HepG2 (cell line): Measurements from ENCODE around the gene CHN2. TPM values are rescaled to one million over a fixed set of nuclear protein-coding genes. Genes with fewer than 3 reads are reported as not detected.

Experiments
- ATAC-seq: fragments of 200-7000 bp; cut with Tn5 transposase; 3 replicates; pipeline ENCODE4 v1.9.1; 2020; ENCODE audit warnings: mild to moderate bottlenecking, moderate library complexity
- BruUV-seq: library from RNA; stranded (reverse); fragments of 400-500 nt; replicated peaks from 2 replicates; lab custom pipeline; 2021; lab: Mats Ljungman, UMichigan
- CTCF ChIA-PET: fragments of 300-600 bp; formaldehyde crosslinking; extraction: SDS; loops from one replicate; lab custom pipeline; 2021; ENCODE audit warnings: low total read pairs, inconsistent platforms, low intra/inter-chr PET ratio; lab: Yijun Ruan, JAX
- POLR2A ChIA-PET: fragments of 350-600 bp; sonication (Branson Sonifier 250); formaldehyde crosslinking; loops from one replicate; lab custom pipeline; 2020; ENCODE audit warnings: antibody characterized with exemption, inconsistent platforms; lab: Yijun Ruan, JAX
- DNase-seq: peaks from one replicate; pipeline ENCODE4 v3.0.0-alpha.2; 2015; ENCODE audit warnings: low spot score
- FAIRE-seq: peaks from 3 replicates; lab custom pipeline; 2011; peaks lifted over from hg19 to GRCh38; lab: Jason Lieb, UNC
- H2AFZ ChIP-seq: one replicate; pipeline ENCODE4 v1.6.1; 2011; ENCODE audit warnings: low read length, inconsistent platforms
- H3K27ac ChIP-seq: fragments of 300-600 bp; 3 replicates; pipeline ENCODE4 v1.8.0; 2011; ENCODE audit warnings: mixed run types, mild to moderate bottlenecking, mixed read lengths, low read length, inconsistent platforms; ENCODE audit not compliant: insufficient read depth; ENCODE audit errors: extremely low read length
- H3K27me3 ChIP-seq, 2 experiments: fragments of 200-600 bp in 1 of 2; 2 replicates in 1 of 2; 3 replicates in 1 of 2; pipeline versions ENCODE4 v1.6.0 to v1.8.0; 2011; ENCODE audit warnings: low read length in 2 of 2, mild to moderate bottlenecking in 2 of 2, moderate library complexity in 2 of 2, inconsistent platforms in 1 of 2; ENCODE audit not compliant: insufficient read depth in 2 of 2, control insufficient read depth in 1 of 2
- H3K36me3 ChIP-seq, 2 experiments: fragments of 200-600 bp in 1 of 2; replicated peaks in 1 of 2; 2 replicates in 1 of 2; 3 replicates in 1 of 2; pipeline versions ENCODE4 v1.5.1 to v1.8.0; 2011; ENCODE audit warnings: low read length in 2 of 2, inconsistent platforms in 1 of 2; ENCODE audit not compliant: insufficient read depth in 2 of 2, control insufficient read depth in 1 of 2
- H3K4me1 ChIP-seq: 2 replicates; pipeline ENCODE4 v1.5.1; 2012; ENCODE audit warnings: low read length, inconsistent platforms; ENCODE audit not compliant: insufficient read depth
- H3K4me2 ChIP-seq: 2 replicates; pipeline ENCODE4 v1.6.0; 2011; ENCODE audit warnings: low read depth, low read length, inconsistent platforms
- H3K4me3 ChIP-seq, 3 experiments: fragments of 200-600 bp in 1 of 3; sonication (generic), shearing (Covaris generic) in 1 of 3; replicated peaks in 1 of 3; 2 replicates each; pipeline ENCODE4 v1.5.1; 2011 to 2016; ENCODE audit warnings: low read length in 3 of 3, inconsistent platforms in 2 of 3, low read depth in 2 of 3, mild to moderate bottlenecking in 2 of 3, control low read depth in 1 of 3, mixed read lengths in 1 of 3; ENCODE audit not compliant: insufficient read depth in 1 of 3
- H3K79me2 ChIP-seq: one replicate; pipeline ENCODE4 v1.6.1; 2011; ENCODE audit warnings: low read length, inconsistent platforms; ENCODE audit not compliant: insufficient read depth
- H3K9ac ChIP-seq: 2 replicates; pipeline ENCODE4 v1.6.0; 2011; ENCODE audit warnings: mild to moderate bottlenecking, low read depth, low read length, inconsistent platforms; ENCODE audit not compliant: insufficient read depth
- H3K9me3 ChIP-seq: 2 replicates; pipeline ENCODE4 v1.5.1; 2012; ENCODE audit warnings: mild to moderate bottlenecking, low read length
- H4K20me1 ChIP-seq: 2 replicates; pipeline ENCODE4 v1.6.0; 2011; ENCODE audit warnings: inconsistent platforms, mild to moderate bottlenecking, low read length, moderate library complexity; ENCODE audit not compliant: insufficient read depth
- ARID2 ChIP-seq: sonication (generic); formaldehyde crosslinking; IDR thresholded peaks from 2 replicates; pipeline ENCODE4 v1.8.1; 2022; ENCODE audit warnings: mild to moderate bottlenecking, missing genetic modification reagents, borderline replicate concordance
- DDIT3 ChIP-seq: sonication (generic); formaldehyde crosslinking; IDR thresholded peaks from 2 replicates; pipeline ENCODE4 v1.4.0; 2020; ENCODE audit warnings: mild to moderate bottlenecking, missing genetic modification reagents
- GPN1 ChIP-seq: sonication (generic); formaldehyde crosslinking; IDR thresholded peaks from 2 replicates; pipeline ENCODE4 v1.5.1; 2020; ENCODE audit warnings: missing genetic modification reagents, borderline replicate concordance
- MIER3 ChIP-seq: IDR thresholded peaks from 2 replicates; pipeline ENCODE4 v1.6.1; 2016; ENCODE audit warnings: missing compliant biosample characterization, borderline replicate concordance
- SALL2 ChIP-seq: sonication (generic); formaldehyde crosslinking; IDR thresholded peaks from 2 replicates; pipeline ENCODE4 v1.8.1; 2023; ENCODE audit warnings: mild to moderate bottlenecking, missing genetic modification reagents, inconsistent platforms
- SP1 ChIP-seq, 2 experiments: fragments of 450-650 bp in 1 of 2; sonication (generic) in 1 of 2; formaldehyde crosslinking in 1 of 2; IDR thresholded peaks; 2 replicates each; pipeline versions ENCODE4 v1.4.0 to v1.6.1; 2016 to 2020; ENCODE audit warnings: missing genetic modification reagents in 1 of 2
- TP53 ChIP-seq: sonication (generic); formaldehyde crosslinking; conservative IDR thresholded peaks from 2 replicates; pipeline ENCODE4 v1.4.0; 2020; ENCODE audit warnings: missing genetic modification reagents
- ZBTB39 ChIP-seq: sonication (generic); formaldehyde crosslinking; IDR thresholded peaks from 2 replicates; pipeline ENCODE4 v1.5.0; 2020; ENCODE audit warnings: missing genetic modification reagents
- ZFP37 ChIP-seq: sonication (generic); formaldehyde crosslinking; IDR thresholded peaks from 2 replicates; pipeline ENCODE4 v1.4.0; 2020; ENCODE audit warnings: missing genetic modification reagents, borderline replicate concordance
- ZNF136 ChIP-seq: sonication (generic); formaldehyde crosslinking; IDR thresholded peaks from 2 replicates; pipeline ENCODE4 v1.8.1; 2022; ENCODE audit warnings: low read depth, mild to moderate bottlenecking, moderate library complexity, missing genetic modification reagents
- ZNF326 ChIP-seq: sonication (generic); formaldehyde crosslinking; IDR thresholded peaks from 2 replicates; pipeline ENCODE4 v1.4.0; 2020; ENCODE audit warnings: missing genetic modification reagents, borderline replicate concordance
- ZNF570 ChIP-seq: sonication (generic); formaldehyde crosslinking; IDR thresholded peaks from 2 replicates; pipeline ENCODE4 v1.4.0; 2020; ENCODE audit warnings: mild to moderate bottlenecking, missing genetic modification reagents, borderline replicate concordance
- ZNF652 ChIP-seq: IDR thresholded peaks from 2 replicates; pipeline ENCODE4 v1.6.1; 2016; ENCODE audit warnings: low read depth, borderline replicate concordance
- ZNF674 ChIP-seq: sonication (generic); formaldehyde crosslinking; IDR thresholded peaks from 2 replicates; pipeline ENCODE4 v1.5.0; 2020; ENCODE audit warnings: low read depth, mild to moderate bottlenecking, missing genetic modification reagents
- ZNF766 ChIP-seq: sonication (generic); formaldehyde crosslinking; IDR thresholded peaks from 2 replicates; pipeline ENCODE4 v1.5.0; 2020; ENCODE audit warnings: missing genetic modification reagents, borderline replicate concordance
- ZNF782 ChIP-seq: sonication (generic); formaldehyde crosslinking; IDR thresholded peaks from 2 replicates; pipeline ENCODE4 v1.4.0; 2020; ENCODE audit warnings: missing genetic modification reagents, mild to moderate bottlenecking, borderline replicate concordance
- ZNF83 ChIP-seq: sonication (generic); formaldehyde crosslinking; IDR thresholded peaks from 2 replicates; pipeline ENCODE4 v1.4.0; 2020; ENCODE audit warnings: missing genetic modification reagents, mild to moderate bottlenecking, borderline replicate concordance
- WGBS: methylation state at CpG from one replicate; pipeline ENCODE4 v1.1.6; 2017; ENCODE audit warnings: low lambda C conversion rate; 5-methylcytosine and 5-hydroxymethylcytosine counted together
- in situ Hi-C: cut with HindIII; loops from 2 replicates; pipeline ENCODE4 v1.10.0; 2017; ENCODE audit warnings: low pct_unique_long_range_greater_than_20kb; ENCODE audit not compliant: extremely low pct_ligation_motif_present
- intact Hi-C: fragments of 100-400 bp; cut with micrococcal nuclease; formaldehyde crosslinking; loops from one replicate; pipeline ENCODE4 v1.10.0; 2022; ENCODE audit not compliant: unreplicated experiment
- polyA plus RNA-seq, 8 experiments: library from polyadenylated mRNA; depleted of rRNA in 3 of 8; stranded (reverse) in 7 of 8; unstranded in 1 of 8; fragments of >200 nt; fragmentation: Illumina TruSeq in 4 of 8; extraction: Trizol in 4 of 8; gene quantifications; 2 replicates each; pipeline versions ENCODE4 v1.2.1 to v1.2.3, GENCODE V29; 2011 to 2016; ENCODE audit warnings: low read depth in 4 of 8, missing spikeins in 1 of 8, mixed read lengths in 1 of 8; ENCODE audit not compliant: insufficient read depth in 1 of 8
- total RNA-seq, 5 experiments: library from RNA; depleted of rRNA; stranded (reverse); fragments of >200 nt; fragmentation: Illumina TruSeq; extraction: Trizol; gene quantifications; 2 replicates each; pipeline ENCODE4 v1.2.3, GENCODE V29; 2016; ENCODE audit warnings: low read depth in 1 of 5

The CHN2 gene
- total and polyA plus RNA-seq, 2 of the 13 experiments (the other 11 are each of a cell fraction or from before 2014, with no cell fraction given) = 23.5 to 30.5 TPM

DNA sequence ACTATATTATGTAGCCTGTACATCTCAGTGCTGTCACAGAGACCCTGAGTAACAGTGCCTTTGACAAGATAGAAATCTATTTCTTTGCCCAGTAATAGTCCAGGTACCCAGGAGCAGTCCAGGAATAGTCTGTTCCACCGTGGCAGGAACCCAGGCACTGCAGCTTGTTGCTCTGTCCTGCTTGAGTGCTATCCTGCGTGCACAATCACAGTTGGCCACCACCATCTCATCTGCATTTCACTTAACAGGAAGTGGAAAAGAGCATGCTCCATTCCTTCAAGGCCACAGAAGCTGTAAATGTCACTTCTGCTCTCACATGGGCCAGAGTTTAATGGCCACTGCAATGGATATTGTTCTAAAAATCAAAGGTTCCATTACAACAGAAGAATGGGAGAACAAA is 307.6 kb downstream of the CHN2 start:
- ChIA-PET POLR2A (no interaction called here), CTCF (no interaction called here)
- no peaks in the 10 kb centered on the region for H3K27me3 ChIP-seq
- ATAC-seq = no peak
- no peak overlapping the region for H3K4me3 ChIP-seq
- no peak for TF ChIP-seq DDIT3 (CRISPR knock-in tag)
- no peak for TF ChIP-seq ZNF782 (CRISPR knock-in tag)
- no peak for TF ChIP-seq ZNF83 (CRISPR knock-in tag)
- TF ChIP-seq ZNF766 = no peak
- no peak for TF ChIP-seq ZFP37 (CRISPR knock-in tag)
- TF ChIP-seq MIER3 = no peak
- no peak for TF ChIP-seq SALL2 (CRISPR knock-in tag)
- no peak for TF ChIP-seq ARID2 (CRISPR knock-in tag)
- no peak for TF ChIP-seq SP1 (IDR thresholded peaks at IDR 0.05)
- no peak for TF ChIP-seq SP1 (CRISPR knock-in tag; IDR thresholded peaks at IDR 0.05)
- no peak for TF ChIP-seq TP53 (CRISPR knock-in tag)
- TF ChIP-seq ZBTB39 = no peak
- TF ChIP-seq ZNF326 (CRISPR knock-in tag) = no peak
- TF ChIP-seq ZNF652 (CRISPR knock-in tag) = no peak
- no peak for TF ChIP-seq GPN1
- no peak for TF ChIP-seq ZNF570 (CRISPR knock-in tag)
- no peak for TF ChIP-seq ZNF674 (CRISPR knock-in tag)
- no peak for TF ChIP-seq ZNF136 (CRISPR knock-in tag)
- H3K79me2 ChIP-seq = no peaks in the 10 kb centered on the region
- H3K4me2 ChIP-seq = no peak overlapping the region
- H4K20me1 ChIP-seq = no peaks in the 10 kb centered on the region
- H3K4me1 ChIP-seq = peaks cover 1% of the 10 kb centered on the region
- H3K9me3 ChIP-seq = no peaks in the 10 kb centered on the region
- no peak for FAIRE-seq
- intact Hi-C loops = no loop called here
- no peak overlapping the region for H2AFZ ChIP-seq
- H3K27ac ChIP-seq = no peak overlapping the region
- H3K36me3 ChIP-seq = peaks cover 11 to 51% of the 10 kb centered on the region in 2 experiments
- DNase-seq = no peak
- no TSS peak for BruUV-seq
- in situ Hi-C loops = no loop called here
- 100% methylated on average over 2 of the region's 2 CpGs for WGBS
- no peak overlapping the region for H3K9ac ChIP-seq
